K562 (cell line): ENCODE data around the gene TOM1L2. TPM values are rescaled to one million over a fixed set of nuclear protein-coding genes. Genes with fewer than 3 reads are reported as not detected.

ENCODE experiments used
- ATAC-seq: fragments of 200-7000 bp; cut with Tn5 transposase; 3 replicates; pipeline ENCODE4 v1.9.1; 2020; ENCODE audit warnings: moderate library complexity
- BruUV-seq: library from RNA; stranded (reverse); fragments of 400-500 nt; replicated peaks from 2 replicates; lab custom pipeline; 2021; lab: Mats Ljungman, UMichigan
- CTCF ChIA-PET: fragments of 300-600 bp; formaldehyde crosslinking; extraction: SDS; loops from one replicate; lab custom pipeline; 2021; ENCODE audit warnings: low intra/inter-chr PET ratio; lab: Yijun Ruan, JAX
- POLR2A ChIA-PET: fragments of 300-600, 350-650 bp; sonication (Branson Sonifier 250); formaldehyde crosslinking; extraction: SDS; loops from one replicate; lab custom pipeline; 2021; ENCODE audit warnings: antibody characterized with exemption, inconsistent platforms; lab: Yijun Ruan, JAX
- DNase-seq, 4 experiments: peaks; one replicate each; pipeline versions ENCODE4 v3.0.0 to v3.0.0-alpha.2; 2011 to 2018; ENCODE audit warnings: low spot score in 3 of 4, mixed read lengths in 3 of 4; ENCODE audit errors: extremely low read depth in 1 of 4
- FAIRE-seq: peaks from 2 replicates; lab custom pipeline; 2011; peaks lifted over from hg19 to GRCh38; lab: Jason Lieb, UNC
- H2AFZ ChIP-seq: 2 replicates; pipeline ENCODE4 v1.6.0; 2011; ENCODE audit warnings: low read depth, low read length, control low read depth, inconsistent platforms
- H3K27ac ChIP-seq: fragments of 200-600 bp; 3 replicates; pipeline ENCODE4 v1.8.0; 2011; ENCODE audit warnings: low read depth, mild to moderate bottlenecking, control low read depth, inconsistent platforms, low read length, moderate library complexity, mixed read lengths; ENCODE audit errors: extremely low read depth
- H3K27me3 ChIP-seq, 2 experiments: fragments of 300-600 bp in 1 of 2; 2 replicates in 1 of 2; 3 replicates in 1 of 2; pipeline versions ENCODE4 v1.6.0 to v1.8.0; 2011; ENCODE audit warnings: inconsistent platforms in 2 of 2, low read length in 2 of 2, mild to moderate bottlenecking in 1 of 2, mixed read lengths in 1 of 2, moderate library complexity in 1 of 2; ENCODE audit not compliant: control insufficient read depth in 2 of 2, insufficient read depth in 2 of 2
- H3K36me3 ChIP-seq: fragments of 300-600 bp; 3 replicates; pipeline ENCODE4 v1.8.0; 2011; ENCODE audit warnings: mild to moderate bottlenecking, low read length, inconsistent platforms; ENCODE audit not compliant: control insufficient read depth, insufficient read depth
- H3K4me1 ChIP-seq, 2 experiments: fragments of 200-600 bp in 1 of 2; replicated peaks in 1 of 2; 2 replicates in 1 of 2; 3 replicates in 1 of 2; pipeline versions ENCODE4 v1.5.1 to v1.8.0; 2011; ENCODE audit warnings: inconsistent platforms in 2 of 2, low read length in 2 of 2, mild to moderate bottlenecking in 1 of 2, mixed read lengths in 1 of 2, moderate library complexity in 1 of 2; ENCODE audit not compliant: control insufficient read depth in 2 of 2, insufficient read depth in 2 of 2
- H3K4me2 ChIP-seq: 2 replicates; pipeline ENCODE4 v1.6.1; 2011; ENCODE audit warnings: low read length, control low read depth, inconsistent platforms, mixed read lengths; ENCODE audit not compliant: insufficient read depth
- H3K4me3 ChIP-seq: fragments of 200-600 bp; sonication (generic), shearing (Covaris generic); 2 replicates; pipeline ENCODE4 v1.5.1; 2016; ENCODE audit warnings: control low read depth, inconsistent platforms
- H3K79me2 ChIP-seq: fragments of 200-600 bp; 3 replicates; pipeline ENCODE4 v1.8.0; 2011; ENCODE audit warnings: low read length, inconsistent platforms; ENCODE audit not compliant: control insufficient read depth, insufficient read depth
- H3K9ac ChIP-seq, 2 experiments: 2 replicates each; pipeline versions ENCODE4 v1.6.0 to v1.6.1; 2011; ENCODE audit warnings: low read depth in 2 of 2, low read length in 2 of 2, control low read depth in 1 of 2, inconsistent platforms in 1 of 2, mild to moderate bottlenecking in 1 of 2, mixed read lengths in 1 of 2; ENCODE audit not compliant: insufficient read depth in 1 of 2
- H3K9me1 ChIP-seq: one replicate; pipeline ENCODE4 v1.6.0; 2011; ENCODE audit warnings: inconsistent platforms, mild to moderate bottlenecking, low read length, moderate library complexity; ENCODE audit not compliant: control insufficient read depth, insufficient read depth
- H3K9me3 ChIP-seq: replicated peaks from 2 replicates; pipeline ENCODE4 v1.5.1; 2011; ENCODE audit warnings: low read depth, low read length, inconsistent platforms; ENCODE audit not compliant: control insufficient read depth, insufficient read depth
- H4K20me1 ChIP-seq: replicated peaks from 2 replicates; pipeline ENCODE4 v1.6.1; 2011; ENCODE audit warnings: low read length, inconsistent platforms, mixed read lengths; ENCODE audit not compliant: control insufficient read depth, insufficient read depth
- STAT6 ChIP-seq: sonication (generic); formaldehyde crosslinking; IDR thresholded peaks from 2 replicates; pipeline ENCODE4 v1.8.1; 2023; ENCODE audit warnings: mild to moderate bottlenecking, missing genetic modification reagents
- ZFP36 ChIP-seq: fragments of 150-350 bp; IDR thresholded peaks from 2 replicates; pipeline ENCODE4 v1.6.1; 2018; ENCODE audit warnings: low read length, low read depth; ENCODE audit not compliant: partially characterized antibody
- WGBS: fragments of 100-300 bp; shearing (Covaris generic); methylation state at CpG from one replicate; pipeline ENCODE4 v1.1.6; 2016; ENCODE audit warnings: low coverage, mixed read lengths; ENCODE audit not compliant: insufficient coverage; ENCODE audit errors: missing lambda C conversion rate; 5-methylcytosine and 5-hydroxymethylcytosine counted together
- in situ Hi-C: fragments of 300-500 bp; cut with MboI; formaldehyde crosslinking; loops from 4 replicates; pipeline ENCODE4 v1.15.0; 2018; ENCODE audit warnings: inconsistent platforms, mixed read lengths
- intact Hi-C: fragments of 100-400 bp; cut with micrococcal nuclease; formaldehyde crosslinking; loops from 2 replicates; pipeline ENCODE4 v1.14.2; 2022
- polyA plus RNA-seq, 8 experiments: library from polyadenylated mRNA; depleted of rRNA in 4 of 8; stranded (reverse) in 5 of 8; unstranded in 3 of 8; fragments of >200 nt; fragmentation: Nextera tagmentation in 2 of 8; fragmentation: Illumina TruSeq in 1 of 8; extraction: Ambion mirVana in 2 of 8; extraction: Trizol in 1 of 8; gene quantifications; 2 replicates each; pipeline versions ENCODE4 v1.2.1 to v1.2.3, GENCODE V29; 2011 to 2014; ENCODE audit warnings: inconsistent platforms in 1 of 8, missing spikeins in 1 of 8
- total RNA-seq, 7 experiments: library from RNA; depleted of rRNA in 6 of 7; stranded (reverse); fragments of >200 nt in 6 of 7; fragmentation: Illumina TruSeq in 2 of 7; extraction: Trizol in 2 of 7; gene quantifications; 2 replicates each; pipeline versions ENCODE4 v1.2.1 to v1.2.3, GENCODE V29; 2011 to 2021; ENCODE audit warnings: low replicate concordance in 1 of 7

Gene TOM1L2
- total and polyA plus RNA-seq, 9 of the 15 experiments (the other 6 are each of a cell fraction or from before 2014, with no cell fraction given), result 0.07 to 6.0 (median 2.5) TPM

- CTCF ChIA-PET, result no interaction called here
- Histone ChIP-seq H3K27me3 (no peaks in the 10 kb centered on the region), H4K20me1 (no peaks in the 10 kb centered on the region; the same call in 1 of the 2 replicates), H2AFZ (no peak overlapping the region), H3K4me1 (peaks cover 0 to 2% of the 10 kb centered on the region in 2 experiments; a peak in 1 of 5 replicates), H3K9me3 (no peaks in the 10 kb centered on the region), H3K27ac (no peak overlapping the region), H3K4me3 (no peak overlapping the region), H3K9ac (no peak overlapping the region), H3K4me2 (no peak overlapping the region), H3K79me2 (no peaks in the 10 kb centered on the region), H3K9me1 (no peaks in the 10 kb centered on the region), H3K36me3 (no peaks in the 10 kb centered on the region)
- in situ Hi-C loops, result no loop called here
- intact Hi-C loops, result no loop called here
- FAIRE-seq (no peak), DNase-seq (no peak), ATAC-seq (no peak)
- TF ChIP-seq STAT6 (CRISPR knock-in tag) (no peak), ZFP36 (peak; percentile 77)
- POLR2A ChIA-PET, result no interaction called here
- BruUV-seq, result no TSS peak
- 29% methylated on average over 7 of the region's 7 CpGs for WGBS
Observed at GRCh38 chr17:17963694-17964436, 8.3 kb downstream of the TOM1L2 start.
